DOHH2 (cell line): ENCODE results near the gene MARCO.

ENCODE experiments used
- CTCF ChIP-seq: fragments of 200-600 bp; sonication (generic); IDR thresholded peaks from one replicate; pipeline ENCODE4 v1.5.1; 2014; ENCODE audit warnings: antibody characterized with exemption, mild to moderate bottlenecking, low read depth, low read length; ENCODE audit not compliant: poor library complexity, severe bottlenecking
- EZH2phosphoT487 ChIP-seq: fragments of 200-600 bp; sonication (generic); IDR thresholded peaks from 2 replicates; pipeline ENCODE4 v1.6.1; 2017; ENCODE audit warnings: borderline replicate concordance, mild to moderate bottlenecking, antibody characterized with exemption, low read length, moderate library complexity, mixed read lengths

GRCh38 chr2:118970396-118971135 is 28.6 kb downstream of the MARCO start:
- TF ChIP-seq CTCF (no peak), EZH2phosphoT487 (no peak)
